ENCODE measurements around the gene HAND1.

DNA sequence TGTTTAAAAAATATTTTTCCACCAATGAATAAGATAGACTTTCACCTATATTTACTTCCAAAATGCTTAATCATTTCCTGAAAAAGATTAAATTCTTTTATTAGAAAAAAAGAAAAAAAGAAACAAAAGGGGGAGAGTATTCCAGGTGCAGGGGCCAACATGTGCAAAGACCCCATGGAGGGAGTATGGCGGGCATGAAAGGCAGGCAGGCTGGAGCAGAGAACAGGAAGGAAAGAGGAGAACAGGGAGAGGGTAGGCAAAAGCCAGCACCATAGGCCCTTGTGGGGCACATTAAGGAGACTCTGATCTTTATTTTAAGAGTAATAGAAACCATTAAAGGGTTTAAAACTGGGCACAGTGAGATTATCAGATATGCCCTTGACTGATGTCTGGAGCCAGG, 48.7 kb downstream of the HAND1 start:
- TF ChIP-seq SUZ12 (IDR thresholded peaks at IDR 0.05), result no peak
- TF ChIP-seq FOXM1 (IDR thresholded peaks at IDR 0.05; ENCODE audit: borderline replicate concordance), result no peak
- TF ChIP-seq TARDBP (IDR thresholded peaks at IDR 0.05), result no peak

Measured in HEK293T (cell line).